ENCODE results near the gene ARHGEF25. TPM values are rescaled to one million over a fixed set of nuclear protein-coding genes. Genes with fewer than 3 reads are reported as not detected.

The ARHGEF25 gene
- total RNA-seq, 1 donor from 2014 or later, result 16.8 TPM

GRCh38 chr12:57575771-57576612, 35.2 kb upstream of the ARHGEF25 start:
- Histone ChIP-seq H3K36me3 (ENCODE audit: insufficient read depth, low read length) (no peaks in the 10 kb centered on the region), H3K9ac (ENCODE audit: low read length) (no peak overlapping the region), H4K20me1 (ENCODE audit: insufficient read depth, low read length) (no peaks in the 10 kb centered on the region), H3K4me3 (ENCODE audit: insufficient read depth, low read depth, low read length) (no peak overlapping the region), H3K9me3 (ENCODE audit: insufficient read depth, low read depth, low read length) (no peaks in the 10 kb centered on the region), H2AFZ (ENCODE audit: low read depth, low read length) (no peak overlapping the region), H3K27ac (ENCODE audit: low read depth, low read length) (no peak overlapping the region), H3K4me2 (ENCODE audit: low read length) (no peak overlapping the region), H3K27me3 (ENCODE audit: insufficient read depth, low read length) (no peaks in the 10 kb centered on the region), H3K4me1 (ENCODE audit: insufficient read depth, low read length) (no peaks in the 10 kb centered on the region), H3K79me2 (ENCODE audit: insufficient read depth, low read length) (no peaks in the 10 kb centered on the region)
- DNase-seq (ENCODE audit: low read depth) (no peak), FAIRE-seq (no peak)
- no peak overlapping the region for H3K4me3 Mint-ChIP-seq (ENCODE audit: unreplicated experiment)
- H3K9me3 Mint-ChIP-seq (ENCODE audit: unreplicated experiment), result peaks cover 11% of the 10 kb centered on the region
- TF ChIP-seq, protein P1, sequence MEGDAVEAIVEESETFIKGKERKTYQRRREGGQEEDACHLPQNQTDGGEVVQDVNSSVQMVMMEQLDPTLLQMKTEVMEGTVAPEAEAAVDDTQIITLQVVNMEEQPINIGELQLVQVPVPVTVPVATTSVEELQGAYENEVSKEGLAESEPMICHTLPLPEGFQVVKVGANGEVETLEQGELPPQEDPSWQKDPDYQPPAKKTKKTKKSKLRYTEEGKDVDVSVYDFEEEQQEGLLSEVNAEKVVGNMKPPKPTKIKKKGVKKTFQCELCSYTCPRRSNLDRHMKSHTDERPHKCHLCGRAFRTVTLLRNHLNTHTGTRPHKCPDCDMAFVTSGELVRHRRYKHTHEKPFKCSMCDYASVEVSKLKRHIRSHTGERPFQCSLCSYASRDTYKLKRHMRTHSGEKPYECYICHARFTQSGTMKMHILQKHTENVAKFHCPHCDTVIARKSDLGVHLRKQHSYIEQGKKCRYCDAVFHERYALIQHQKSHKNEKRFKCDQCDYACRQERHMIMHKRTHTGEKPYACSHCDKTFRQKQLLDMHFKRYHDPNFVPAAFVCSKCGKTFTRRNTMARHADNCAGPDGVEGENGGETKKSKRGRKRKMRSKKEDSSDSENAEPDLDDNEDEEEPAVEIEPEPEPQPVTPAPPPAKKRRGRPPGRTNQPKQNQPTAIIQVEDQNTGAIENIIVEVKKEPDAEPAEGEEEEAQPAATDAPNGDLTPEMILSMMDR (IDR thresholded peaks at IDR 0.05; ENCODE audit: insufficient read depth, low read depth, low read length), result no peak
- H3K27me3 Mint-ChIP-seq (ENCODE audit: low read depth, unreplicated experiment), result peaks cover 3% of the 10 kb centered on the region
- peaks cover 53% of the 10 kb centered on the region for H3K36me3 Mint-ChIP-seq (ENCODE audit: low read depth, unreplicated experiment)
- peaks cover 11% of the 10 kb centered on the region for H3K4me1 Mint-ChIP-seq (ENCODE audit: low read depth, unreplicated experiment)
- H3K27ac Mint-ChIP-seq (ENCODE audit: unreplicated experiment), result no peak overlapping the region

GRCh38 chr12:57576613-57577160, 34.5 kb upstream of the ARHGEF25 start:
- H4K20me1 ChIP-seq (ENCODE audit: insufficient read depth, low read length), result no peaks in the 10 kb centered on the region
- TF ChIP-seq, protein P1 (IDR thresholded peaks at IDR 0.05; ENCODE audit: insufficient read depth, low read depth, low read length), result no peak
- TF ChIP-seq EZH2 (IDR thresholded peaks at IDR 0.05; ENCODE audit: insufficient read depth, low read length), result no peak
- peaks cover 11% of the 10 kb centered on the region for H3K4me1 Mint-ChIP-seq (ENCODE audit: low read depth, unreplicated experiment)
- H3K36me3 ChIP-seq (ENCODE audit: insufficient read depth, low read length), result no peaks in the 10 kb centered on the region
- H3K9me3 ChIP-seq (ENCODE audit: insufficient read depth, low read depth, low read length), result no peaks in the 10 kb centered on the region
- no peak for FAIRE-seq
- H3K4me3 Mint-ChIP-seq (ENCODE audit: unreplicated experiment), result no peak overlapping the region
- H3K27me3 Mint-ChIP-seq (ENCODE audit: low read depth, unreplicated experiment), result peaks cover 3% of the 10 kb centered on the region
- no peak for DNase-seq (ENCODE audit: low read depth)
- no peak overlapping the region for H3K4me2 ChIP-seq (ENCODE audit: low read length)
- no peaks in the 10 kb centered on the region for H3K79me2 ChIP-seq (ENCODE audit: insufficient read depth, low read length)
- no peak overlapping the region for H3K27ac ChIP-seq (ENCODE audit: low read depth, low read length)
- H3K9ac ChIP-seq (ENCODE audit: low read length), result no peak overlapping the region
- H2AFZ ChIP-seq (ENCODE audit: low read depth, low read length), result no peak overlapping the region
- peaks cover 51% of the 10 kb centered on the region for H3K36me3 Mint-ChIP-seq (ENCODE audit: low read depth, unreplicated experiment)
- H3K4me3 ChIP-seq (ENCODE audit: insufficient read depth, low read depth, low read length), result no peak overlapping the region
- no peaks in the 10 kb centered on the region for H3K27me3 ChIP-seq (ENCODE audit: insufficient read depth, low read length)
- no peak overlapping the region for H3K27ac Mint-ChIP-seq (ENCODE audit: unreplicated experiment)
- H3K4me1 ChIP-seq (ENCODE audit: insufficient read depth, low read length), result no peaks in the 10 kb centered on the region
- H3K9me3 Mint-ChIP-seq (ENCODE audit: unreplicated experiment), result peaks cover 11% of the 10 kb centered on the region
